Measurements from ENCODE around the gene RAB11B. TPM values are rescaled to one million over a fixed set of nuclear protein-coding genes. Genes with fewer than 3 reads are reported as not detected.
A peak's percentile ranks its signal among the peaks of the same experiment; 100 is the strongest.
"Not testable (repeated sequence)": the region's sequence is repeated elsewhere in the genome, so short reads cannot be mapped to it uniquely, and the experiment has no call there.

The RAB11B gene
- total RNA-seq, 1 experiment from 2014 or later = 11.7 TPM

DNA sequence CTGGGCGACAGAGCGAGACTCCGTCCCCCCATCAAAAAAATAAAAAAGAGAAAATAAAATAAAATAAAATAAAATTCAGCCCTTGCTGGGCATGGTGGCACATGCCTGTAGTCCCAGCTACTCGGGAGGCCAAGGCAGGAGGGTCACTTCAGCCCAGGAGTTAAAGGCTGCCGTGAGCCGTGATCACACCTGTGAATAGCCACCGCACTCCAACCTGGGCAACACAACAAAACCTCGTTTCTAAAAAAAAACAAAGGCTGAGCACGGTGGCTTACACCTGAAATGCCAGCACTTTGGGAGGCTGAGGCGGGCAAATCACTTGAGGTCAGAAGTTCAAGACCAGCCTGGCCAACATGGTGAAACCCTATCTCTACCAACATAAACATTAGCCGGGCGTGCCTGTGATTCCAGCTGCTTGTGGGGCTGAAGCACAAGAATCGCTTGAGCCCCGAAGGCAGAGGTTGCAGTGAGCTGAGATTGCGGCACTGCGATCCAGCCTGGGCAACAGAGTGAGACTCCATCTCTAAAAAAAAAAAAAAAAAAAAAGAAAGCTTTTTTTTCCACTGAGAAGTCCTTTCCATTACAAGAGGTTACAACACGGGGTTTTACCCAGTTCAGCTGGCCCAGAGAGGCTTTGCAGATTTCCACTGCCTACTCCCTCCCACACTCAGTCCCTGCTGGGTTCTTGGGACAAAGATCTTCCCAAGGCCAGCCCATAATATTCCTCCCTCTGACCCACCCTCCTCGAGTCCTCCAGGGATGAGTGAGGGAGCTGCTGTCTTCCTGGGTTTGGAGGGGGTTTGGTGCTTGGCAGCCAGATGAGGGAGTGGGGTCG lies 19.8 kb upstream of the RAB11B start:
- no peak for DNase-seq (ENCODE audit: extremely low read depth, low read depth)

DNA sequence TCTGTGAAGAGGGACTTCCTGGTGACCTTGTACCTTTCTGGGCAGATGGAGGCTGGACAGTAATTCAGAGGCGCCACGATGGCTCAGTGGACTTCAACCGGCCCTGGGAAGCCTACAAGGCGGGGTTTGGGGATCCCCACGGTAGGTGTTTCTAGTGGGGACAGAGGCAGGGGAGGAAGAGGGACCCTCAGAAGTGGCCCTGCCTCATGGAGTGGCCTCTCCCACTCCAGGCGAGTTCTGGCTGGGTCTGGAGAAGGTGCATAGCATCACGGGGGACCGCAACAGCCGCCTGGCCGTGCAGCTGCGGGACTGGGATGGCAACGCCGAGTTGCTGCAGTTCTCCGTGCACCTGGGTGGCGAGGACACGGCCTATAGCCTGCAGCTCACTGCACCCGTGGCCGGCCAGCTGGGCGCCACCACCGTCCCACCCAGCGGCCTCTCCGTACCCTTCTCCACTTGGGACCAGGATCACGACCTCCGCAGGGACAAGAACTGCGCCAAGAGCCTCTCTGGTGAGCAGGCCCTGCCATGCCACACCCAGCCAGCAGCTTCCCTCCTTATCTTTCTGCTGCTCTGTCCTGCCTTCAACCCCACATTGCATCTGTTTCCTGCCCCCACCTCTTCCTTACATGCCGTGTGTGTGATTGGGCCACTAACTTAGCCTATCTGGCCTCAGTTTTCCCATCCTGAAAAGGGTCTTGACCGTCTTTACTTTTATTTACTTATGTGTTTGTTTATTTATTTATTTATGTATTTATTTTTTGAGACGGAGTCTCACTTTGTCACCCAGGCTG lies 19.0 kb upstream of the RAB11B start:
- no peak for DNase-seq (ENCODE audit: extremely low read depth, low read depth)

DNA sequence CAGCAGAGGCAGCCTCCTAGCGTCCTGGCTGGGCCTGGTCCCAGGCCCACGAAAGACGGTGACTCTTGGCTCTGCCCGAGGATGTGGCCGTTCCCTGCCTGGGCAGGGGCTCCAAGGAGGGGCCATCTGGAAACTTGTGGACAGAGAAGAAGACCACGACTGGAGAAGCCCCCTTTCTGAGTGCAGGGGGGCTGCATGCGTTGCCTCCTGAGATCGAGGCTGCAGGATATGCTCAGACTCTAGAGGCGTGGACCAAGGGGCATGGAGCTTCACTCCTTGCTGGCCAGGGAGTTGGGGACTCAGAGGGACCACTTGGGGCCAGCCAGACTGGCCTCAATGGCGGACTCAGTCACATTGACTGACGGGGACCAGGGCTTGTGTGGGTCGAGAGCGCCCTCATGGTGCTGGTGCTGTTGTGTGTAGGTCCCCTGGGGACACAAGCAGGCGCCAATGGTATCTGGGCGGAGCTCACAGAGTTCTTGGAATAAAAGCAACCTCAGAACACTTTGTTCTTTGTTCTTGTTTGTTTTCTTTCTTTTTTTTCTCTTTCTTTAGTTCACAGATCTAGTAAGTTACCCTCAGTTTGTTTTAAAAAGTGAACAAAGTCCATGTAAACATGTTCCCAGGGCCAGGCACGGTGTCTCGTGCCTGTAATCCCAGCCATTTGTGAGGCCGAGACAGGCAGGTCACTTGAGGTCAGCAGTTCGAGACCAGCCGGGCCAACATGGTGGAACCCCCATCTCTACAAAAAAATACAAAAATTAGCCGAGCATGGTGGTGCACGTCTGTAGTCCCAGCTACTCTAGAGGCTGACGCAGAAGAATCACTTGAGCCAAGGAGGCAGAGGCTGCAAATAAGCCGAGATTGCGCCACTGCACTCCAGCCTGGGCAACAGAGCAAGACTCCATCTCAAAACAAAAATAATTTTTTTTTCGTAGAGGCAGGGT lies 16.0 kb upstream of the RAB11B start:
- no peak for DNase-seq (ENCODE audit: extremely low read depth, low read depth)

DNA sequence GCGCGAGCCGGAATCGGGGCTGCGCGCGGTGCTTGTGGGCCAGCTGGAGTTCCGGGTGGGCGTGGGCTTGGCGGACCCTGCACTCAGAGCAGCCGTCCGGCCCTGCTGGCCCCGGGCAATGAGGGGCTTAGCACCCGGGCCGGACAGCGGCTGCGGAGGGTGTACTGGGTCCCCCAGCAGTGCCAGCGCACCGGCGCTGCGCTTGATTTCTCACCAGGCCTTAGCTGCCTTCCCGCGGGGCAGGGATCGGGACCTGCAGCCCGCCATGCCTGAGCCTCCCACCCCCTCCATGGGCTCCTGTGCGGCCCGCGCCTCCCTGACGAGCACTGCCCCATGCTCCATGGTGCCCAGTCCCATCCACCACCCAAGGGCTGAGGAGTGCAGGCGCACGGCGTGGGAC lies 14.4 kb upstream of the RAB11B start:
- not testable (repeated sequence) for DNase-seq (ENCODE audit: extremely low read depth, low read depth)

DNA sequence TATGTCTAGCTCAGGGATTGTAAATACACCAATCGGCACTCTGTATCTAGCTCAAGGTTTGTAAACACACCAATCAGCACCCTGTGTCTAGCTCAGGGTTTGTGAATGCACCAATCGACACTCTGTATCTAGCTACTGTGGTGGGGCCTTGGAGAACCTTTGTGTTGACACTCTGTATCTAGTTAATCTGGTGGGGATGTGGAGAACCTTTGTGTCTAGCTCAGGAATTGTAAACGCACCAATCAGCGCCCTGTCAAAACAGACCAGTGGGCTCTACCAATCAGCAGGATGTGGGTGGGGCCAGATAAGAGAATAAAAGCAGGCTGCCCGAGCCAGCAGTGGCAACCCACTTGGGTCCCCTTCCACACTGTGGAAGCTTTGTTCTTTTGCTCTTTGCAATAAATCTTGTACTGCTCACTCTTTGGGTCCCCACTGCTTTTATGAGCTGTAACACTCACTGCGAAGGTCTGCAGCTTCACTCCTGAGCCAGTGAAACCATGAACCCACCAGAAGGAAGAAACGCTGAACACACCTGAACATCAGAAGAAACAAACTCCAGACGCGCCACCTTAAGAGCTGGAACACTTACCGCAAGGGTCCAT lies 13.7 kb upstream of the RAB11B start:
- not testable (repeated sequence) for DNase-seq (ENCODE audit: extremely low read depth, low read depth)

DNA sequence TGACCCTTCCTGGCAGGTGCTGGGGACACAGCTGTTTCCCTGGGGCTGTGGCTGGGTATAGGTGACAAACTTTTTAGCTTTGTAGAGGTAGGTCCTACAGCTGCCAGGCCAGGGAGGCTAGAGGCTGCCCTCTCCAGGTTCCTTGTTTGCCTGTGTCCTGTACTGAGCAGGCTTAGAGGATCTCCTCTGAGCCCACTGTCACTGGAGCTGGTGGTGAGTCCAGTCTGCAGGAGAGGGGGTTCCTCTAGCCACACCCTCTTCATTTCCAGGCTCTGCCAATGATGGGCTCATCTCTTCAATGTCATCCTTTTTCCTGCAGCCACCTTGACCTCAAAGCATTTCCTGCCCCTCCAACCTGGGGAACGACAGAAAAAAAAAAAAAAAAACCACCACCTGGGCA lies 12.6 kb upstream of the RAB11B start:
- no peak for DNase-seq (ENCODE audit: extremely low read depth, low read depth)

DNA sequence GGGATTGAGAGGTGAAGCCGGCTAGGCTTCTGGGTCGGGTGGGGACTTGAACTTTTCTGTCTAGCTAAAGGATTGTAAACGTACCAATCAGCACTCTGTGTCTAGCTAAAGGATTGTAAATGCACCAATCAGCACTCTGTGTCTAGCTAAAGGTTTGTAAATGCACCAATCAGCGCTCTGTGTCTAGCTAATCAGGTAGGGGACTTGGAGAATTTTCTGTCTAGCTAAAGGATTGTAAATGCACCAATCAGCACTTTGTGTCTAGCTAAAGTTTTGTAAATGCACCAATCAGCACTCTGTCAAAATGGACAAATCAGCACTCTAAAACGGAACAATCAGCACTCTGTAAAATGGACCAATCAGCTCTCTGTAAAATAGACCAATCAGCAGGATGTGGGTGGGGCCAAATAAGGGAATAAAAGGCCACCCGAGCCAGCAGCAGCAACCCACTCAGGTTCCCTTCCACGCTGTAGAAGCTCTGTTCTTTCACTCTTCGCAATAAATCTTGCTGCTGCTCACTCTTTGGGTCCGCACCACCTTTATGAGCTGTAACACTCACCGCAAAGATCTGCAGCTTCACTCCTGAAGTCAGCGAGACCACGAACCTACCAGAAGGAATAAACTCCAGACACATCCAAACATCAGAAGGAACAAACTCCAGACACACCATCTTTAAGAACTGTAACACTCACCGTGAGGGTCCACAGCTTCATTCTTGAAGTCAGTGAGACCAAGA lies 10.8 kb upstream of the RAB11B start:
- DNase-seq (ENCODE audit: extremely low read depth, low read depth) = not testable (repeated sequence)

DNA sequence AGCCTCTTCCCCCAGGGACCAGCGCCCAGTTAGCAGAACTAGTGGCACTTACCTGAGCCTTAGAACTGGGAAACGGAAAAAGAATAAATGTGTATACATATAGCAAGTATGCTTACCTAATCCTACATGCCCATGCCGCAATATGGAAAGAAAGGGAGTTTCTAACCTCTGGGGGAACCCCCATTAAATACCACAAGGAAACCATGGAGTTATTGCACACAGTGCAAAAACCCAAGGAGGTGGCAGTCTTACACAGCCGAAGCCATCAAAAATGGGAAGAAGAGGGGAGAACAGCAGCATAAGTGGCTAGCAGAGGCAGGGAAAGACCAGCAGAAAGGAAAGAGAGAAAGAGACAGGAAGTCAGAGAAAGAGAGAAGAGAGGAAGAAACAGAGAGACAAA lies 5.6 kb upstream of the RAB11B start:
- not testable (repeated sequence) for DNase-seq (ENCODE audit: extremely low read depth, low read depth)

DNA sequence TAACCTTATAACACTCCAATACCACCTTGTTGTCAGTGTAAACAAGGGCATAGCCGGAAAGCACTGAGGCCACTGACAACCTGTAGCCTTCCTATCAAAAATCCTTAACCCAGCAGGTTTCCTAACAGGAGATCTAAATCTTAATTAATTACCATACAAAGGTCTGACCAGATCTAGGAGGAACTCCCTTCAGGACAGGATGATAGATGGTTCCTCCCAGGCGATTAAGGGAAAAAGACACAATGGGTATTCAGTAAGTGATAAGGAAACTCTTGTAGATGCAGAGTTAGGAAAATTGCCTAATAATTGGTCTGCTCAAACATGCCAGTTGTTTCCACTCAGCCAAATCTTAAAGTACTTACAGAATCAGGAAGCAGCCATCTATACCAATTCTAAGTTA lies 5.1 kb upstream of the RAB11B start:
- not testable (repeated sequence) for DNase-seq (ENCODE audit: extremely low read depth, low read depth)

DNA sequence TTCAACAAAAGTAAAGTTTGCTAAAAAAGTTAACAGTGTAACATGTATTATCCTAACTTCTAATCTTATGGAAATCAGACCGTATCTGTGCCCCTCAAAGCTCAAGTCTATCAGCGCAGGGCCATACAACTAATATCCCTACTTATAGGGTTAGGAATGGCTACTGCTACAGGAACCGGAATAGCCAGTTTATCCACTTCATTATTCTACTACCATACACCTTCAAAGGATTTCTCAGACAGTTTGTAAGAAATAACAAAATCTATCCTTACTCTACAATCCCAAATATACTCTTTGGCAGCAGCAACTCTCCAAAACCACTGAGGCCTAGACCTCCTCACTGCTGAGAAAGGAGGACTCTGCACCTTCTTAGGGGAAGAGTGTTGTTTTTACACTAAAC lies 4.6 kb upstream of the RAB11B start:
- DNase-seq (ENCODE audit: extremely low read depth, low read depth) = not testable (repeated sequence)

DNA sequence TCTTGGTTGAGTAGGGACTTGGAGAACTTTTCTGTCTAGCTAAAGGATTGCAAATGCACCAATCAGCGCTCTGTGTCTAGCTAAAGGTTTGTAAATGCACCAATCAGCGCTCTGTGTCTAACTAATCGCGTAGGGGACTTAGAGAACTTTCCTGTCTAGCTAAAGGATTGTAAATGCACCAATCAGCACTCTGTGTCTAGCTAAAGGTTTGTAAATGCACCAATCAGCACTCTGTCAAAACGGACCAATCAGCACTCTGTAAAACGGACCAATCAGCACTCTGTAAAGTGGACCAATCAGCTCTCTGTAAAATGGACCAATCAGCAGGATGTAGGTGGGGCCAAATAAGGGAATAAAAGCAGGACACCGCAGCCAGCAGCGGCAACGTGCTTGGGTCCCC lies 3.7 kb upstream of the RAB11B start:
- not testable (repeated sequence) for DNase-seq (ENCODE audit: extremely low read depth, low read depth)

DNA sequence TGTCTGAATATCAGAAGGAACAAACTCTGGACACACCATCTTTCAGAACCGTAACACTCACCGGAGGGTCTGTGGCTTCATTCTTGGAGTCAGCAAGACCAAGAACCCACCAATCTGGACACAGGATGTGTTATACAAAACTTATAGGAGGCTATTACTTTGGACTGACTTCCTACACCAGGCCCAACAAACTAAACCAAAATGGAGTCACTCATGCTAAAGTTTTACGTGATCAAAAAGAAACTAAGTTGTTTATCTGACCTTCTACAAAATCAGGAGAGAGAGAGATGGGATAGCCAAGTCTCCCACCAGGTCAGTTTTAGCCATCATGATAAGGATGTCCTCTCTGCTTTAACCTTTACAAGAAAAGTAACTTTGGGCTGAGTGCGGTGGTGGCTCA lies 3.2 kb upstream of the RAB11B start:
- DNase-seq (ENCODE audit: extremely low read depth, low read depth) = no peak

DNA sequence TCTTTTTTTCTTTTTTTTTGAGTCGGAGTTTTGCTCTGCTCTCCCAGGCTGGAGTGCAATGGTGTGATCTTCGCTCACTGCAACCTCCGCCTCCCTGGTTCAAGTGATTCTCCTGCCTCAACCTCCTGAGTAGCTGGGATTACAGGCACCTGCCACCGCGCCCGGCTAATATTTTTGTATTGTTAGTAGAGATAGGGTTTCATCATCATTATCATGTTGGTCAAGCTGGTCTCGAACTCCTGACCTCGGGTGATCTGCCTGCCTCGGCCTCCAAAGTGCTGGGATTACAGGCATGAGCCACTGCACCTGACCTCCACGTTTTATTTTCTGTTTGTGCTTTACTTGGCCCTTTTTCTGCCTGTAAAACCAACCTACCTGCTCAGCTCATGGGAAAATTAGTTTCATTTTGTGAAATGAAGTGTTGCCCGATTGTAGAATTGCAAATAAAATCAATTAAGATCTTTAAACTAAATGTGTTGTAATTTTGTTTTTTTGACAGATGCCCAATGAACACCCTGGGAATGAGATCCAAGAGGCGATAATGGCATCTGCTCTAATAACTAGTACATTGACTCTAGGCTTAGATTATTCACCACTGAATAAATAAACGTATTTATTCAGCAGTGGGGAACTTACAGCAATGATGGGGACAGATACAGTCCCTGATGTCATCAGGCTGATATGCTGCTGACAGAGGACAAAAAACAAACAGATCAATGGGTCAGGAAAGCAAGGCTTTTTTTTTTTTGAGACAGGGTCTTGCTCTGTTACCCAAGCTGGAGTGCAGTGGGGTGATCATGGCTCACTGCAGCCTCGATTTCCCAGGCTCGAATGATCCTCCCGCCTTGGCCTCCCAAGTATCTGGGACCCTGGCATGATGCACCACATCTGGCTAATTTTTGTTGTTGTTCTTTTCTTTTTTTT lies 2.2 kb upstream of the RAB11B start:
- DNase-seq (ENCODE audit: extremely low read depth, low read depth) = no peak

DNA sequence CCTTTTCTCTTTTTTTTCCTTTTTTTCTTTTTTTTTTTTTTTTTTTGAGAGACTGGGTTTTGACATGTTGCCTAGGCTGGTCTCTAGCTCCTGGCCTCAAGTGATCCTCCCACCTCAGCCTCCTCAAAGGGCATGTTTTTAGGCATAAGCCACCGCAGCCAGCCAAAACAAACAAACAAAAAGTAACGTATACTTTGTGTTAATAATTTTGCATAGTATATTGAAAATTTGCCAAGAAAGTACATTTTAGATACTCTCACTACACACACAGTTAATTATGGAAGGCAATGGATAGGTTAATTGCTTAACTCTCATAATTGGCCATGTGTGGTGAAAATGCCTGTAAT lies 1.6 kb upstream of the RAB11B start:
- DNase-seq (ENCODE audit: extremely low read depth, low read depth) = no peak

DNA sequence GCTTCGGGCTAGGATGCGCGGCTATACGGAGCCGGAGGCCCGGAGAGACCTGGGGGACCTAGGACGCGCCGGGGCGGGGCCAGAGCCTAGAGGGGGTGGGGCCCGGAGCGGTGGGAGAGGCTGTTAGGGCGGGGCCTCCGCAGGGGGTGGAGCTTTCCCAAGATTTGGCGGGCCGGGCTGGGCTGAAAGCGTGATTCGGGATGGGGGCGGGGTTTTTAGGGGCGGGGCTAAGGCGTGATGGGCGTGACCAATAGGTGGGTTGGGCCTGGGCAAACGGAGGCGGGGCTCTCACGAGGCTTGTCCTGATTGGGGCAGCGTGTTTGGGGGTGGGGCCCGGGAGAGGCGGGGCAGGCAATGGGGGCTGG lies 439 bp downstream of the RAB11B start:
- DNase-seq (ENCODE audit: extremely low read depth, low read depth) = peak; percentile 90

DNA sequence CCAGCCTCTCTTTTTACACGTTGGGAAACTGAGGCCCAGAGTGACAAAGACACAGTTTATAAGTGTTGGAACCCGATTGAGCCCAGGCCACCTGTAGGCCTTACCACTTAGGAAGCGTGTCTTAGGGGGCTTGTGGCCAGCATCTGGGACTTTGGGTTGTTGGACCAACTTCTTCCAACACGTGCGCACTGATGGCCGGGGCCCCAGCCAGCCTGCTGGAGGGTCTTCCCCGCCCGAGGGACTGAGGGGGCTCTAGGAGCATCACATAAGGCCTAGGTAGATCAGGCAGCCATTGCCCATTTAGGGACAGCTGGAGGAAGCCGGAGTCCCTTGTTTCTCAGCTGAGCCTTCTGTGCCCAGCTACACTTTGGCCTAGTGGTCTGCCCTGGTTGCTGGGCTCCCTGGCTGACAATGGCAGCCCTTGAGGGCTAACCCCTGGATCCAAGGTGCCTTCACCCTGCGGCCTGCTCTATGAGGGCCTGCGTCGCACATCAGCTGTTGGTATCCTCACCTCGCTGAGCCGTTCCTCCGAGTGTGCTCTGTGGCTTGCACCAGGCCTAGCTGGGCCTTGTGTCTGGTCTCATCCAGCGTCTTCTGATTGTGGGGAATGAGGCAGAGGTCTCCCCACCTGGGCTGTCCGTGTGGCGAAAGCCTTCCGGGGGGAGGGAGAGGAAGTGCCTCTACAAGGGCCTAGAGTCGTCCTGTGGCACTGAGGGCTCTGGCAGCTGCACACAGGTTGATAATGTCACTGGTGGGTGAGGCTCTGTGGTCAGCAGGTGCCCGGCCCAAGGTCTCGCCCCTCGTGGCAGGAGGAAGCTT lies 1.2 kb downstream of the RAB11B start:
- no peak for DNase-seq (ENCODE audit: extremely low read depth, low read depth)

DNA sequence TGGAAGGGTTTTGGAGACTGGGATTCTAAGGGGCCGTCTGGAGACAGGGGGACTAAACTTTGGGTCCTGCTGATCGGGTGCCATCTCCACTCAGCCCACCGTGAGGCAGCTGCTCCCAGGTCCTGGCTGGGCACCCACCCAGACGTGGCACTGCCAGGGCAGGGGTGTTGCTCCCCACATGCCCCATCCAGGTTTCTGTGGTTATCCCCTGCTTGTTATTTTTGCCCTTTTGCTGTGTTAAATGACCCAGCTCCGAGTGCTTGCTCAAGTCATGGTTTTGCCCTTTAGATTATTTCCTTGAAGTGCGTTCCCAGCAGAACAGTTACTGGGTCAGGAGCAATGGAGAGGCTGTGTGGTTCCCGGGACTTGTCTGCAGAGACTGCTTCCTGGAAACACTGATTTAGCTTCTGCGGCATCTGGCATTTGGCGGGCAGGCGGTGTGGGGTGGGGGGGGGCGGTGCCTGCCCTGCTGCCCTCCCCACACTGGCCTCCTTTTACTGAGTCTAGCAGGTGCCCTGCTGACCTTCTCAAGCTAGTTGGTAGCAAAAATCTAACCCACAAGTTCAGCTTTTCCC lies 1.9 kb downstream of the RAB11B start:
- DNase-seq (ENCODE audit: extremely low read depth, low read depth) = no peak
